HG02610 (cell line): ENCODE data around the gene DNAH6.
A peak's percentile ranks its signal among the peaks of the same experiment; 100 is the strongest.

Source experiments
- ATAC-seq: cut with Tn5 transposase; IDR thresholded peaks from one replicate; pipeline ENCODE4 v1.9.1; 2021; ENCODE audit warnings: mild to moderate bottlenecking, moderate library complexity; ENCODE audit not compliant: unreplicated experiment

The DNAH6 gene

GRCh38 chr2:84619794-84620371, 103.6 kb downstream of the DNAH6 start:
- no peak for ATAC-seq

GRCh38 chr2:84628486-84628885, 112.2 kb downstream of the DNAH6 start:
- ATAC-seq, result no peak

- no peak for ATAC-seq
These were observed 113.3 kb downstream of the DNAH6 start for GRCh38 chr2:84629550-84629949.

- peak; percentile 53 for ATAC-seq
These were observed 114.7 kb downstream of the DNAH6 start for GRCh38 chr2:84631047-84631446.

GRCh38 chr2:84631985-84632384, 115.7 kb downstream of the DNAH6 start:
- no peak for ATAC-seq

- no peak for ATAC-seq
These were observed 120.0 kb downstream of the DNAH6 start for GRCh38 chr2:84636080-84636971.

GRCh38 chr2:84639751-84640150, 123.5 kb downstream of the DNAH6 start:
- no peak for ATAC-seq

- ATAC-seq, result no peak
These were observed 124.1 kb downstream of the DNAH6 start for GRCh38 chr2:84640411-84640810.

GRCh38 chr2:84641021-84641420, 124.7 kb downstream of the DNAH6 start:
- no peak for ATAC-seq

- no peak for ATAC-seq
These were observed 127.7 kb downstream of the DNAH6 start for GRCh38 chr2:84643991-84644390.

- no peak for ATAC-seq
These were observed 130.2 kb downstream of the DNAH6 start for GRCh38 chr2:84646514-84646913.

- no peak for ATAC-seq
These were observed 131.0 kb downstream of the DNAH6 start for GRCh38 chr2:84647267-84647666.

- no peak for ATAC-seq
These were observed 132.8 kb downstream of the DNAH6 start for GRCh38 chr2:84649058-84649457.

GRCh38 chr2:84649487-84650142, 133.3 kb downstream of the DNAH6 start:
- no peak for ATAC-seq

- no peak for ATAC-seq
These were observed 136.1 kb downstream of the DNAH6 start for GRCh38 chr2:84652431-84652830.

- ATAC-seq, result no peak
These were observed 137.0 kb downstream of the DNAH6 start for GRCh38 chr2:84653302-84653701.

- ATAC-seq, result no peak
These were observed 138.1 kb downstream of the DNAH6 start for GRCh38 chr2:84654414-84654813.

GRCh38 chr2:84669122-84669521, 152.8 kb downstream of the DNAH6 start:
- ATAC-seq, result no peak

GRCh38 chr2:84674099-84674498, 157.8 kb downstream of the DNAH6 start:
- no peak for ATAC-seq

GRCh38 chr2:84674586-84674985, 158.3 kb downstream of the DNAH6 start:
- ATAC-seq, result no peak

- no peak for ATAC-seq
These were observed 160.0 kb downstream of the DNAH6 start for GRCh38 chr2:84676295-84676694.

- ATAC-seq, result no peak
These were observed 161.9 kb downstream of the DNAH6 start for GRCh38 chr2:84678214-84678613.
